GM18858 (cell line): ENCODE results near the gene GOLGA2.
"Not testable (repeated sequence)": the region's sequence is repeated elsewhere in the genome, so short reads cannot be mapped to it uniquely, and the experiment has no call there.

ENCODE experiments used
- ATAC-seq: cut with Tn5 transposase; IDR thresholded peaks from one replicate; pipeline ENCODE4 v1.9.1; 2021; ENCODE audit not compliant: unreplicated experiment

The GOLGA2 gene

DNA sequence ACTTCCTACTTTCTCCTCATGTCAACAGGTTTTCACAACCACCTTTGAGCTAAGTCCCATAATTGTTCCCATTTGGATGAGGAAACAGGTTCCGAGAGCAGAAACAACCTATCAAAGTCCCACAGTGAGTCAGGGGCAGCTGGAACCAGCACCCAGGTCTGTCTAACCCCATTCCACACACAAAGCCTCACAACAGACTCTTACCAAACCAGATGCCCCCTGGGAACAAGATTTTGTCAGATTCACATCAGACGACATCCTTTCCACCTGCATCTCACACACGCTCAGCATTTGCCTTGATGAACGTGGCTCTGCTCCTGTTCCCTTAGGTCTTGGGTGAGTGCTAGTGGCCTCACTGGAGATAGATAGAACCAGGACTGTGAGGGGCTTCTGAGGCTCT lies 17.3 kb upstream of the GOLGA2 start:
- ATAC-seq: no peak

DNA sequence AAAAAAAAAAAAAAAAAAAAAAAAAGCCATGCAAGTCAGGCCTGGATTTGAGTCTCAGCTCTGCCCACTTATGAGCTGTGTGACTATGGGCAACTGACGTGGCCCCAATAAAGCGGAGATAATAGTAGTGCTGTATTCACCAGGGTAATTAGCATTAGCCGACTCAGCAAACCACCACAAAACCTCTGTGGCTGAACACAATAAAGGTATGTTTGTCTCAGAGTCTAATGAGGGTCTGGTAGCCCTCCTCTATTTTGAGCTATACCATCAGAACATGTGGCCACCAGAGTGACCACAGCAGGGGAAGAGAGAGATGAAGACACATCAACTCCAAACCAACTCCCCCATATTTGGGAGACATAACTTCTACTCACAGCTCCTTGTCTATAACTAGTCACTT lies 16.2 kb upstream of the GOLGA2 start:
- ATAC-seq: no peak

DNA sequence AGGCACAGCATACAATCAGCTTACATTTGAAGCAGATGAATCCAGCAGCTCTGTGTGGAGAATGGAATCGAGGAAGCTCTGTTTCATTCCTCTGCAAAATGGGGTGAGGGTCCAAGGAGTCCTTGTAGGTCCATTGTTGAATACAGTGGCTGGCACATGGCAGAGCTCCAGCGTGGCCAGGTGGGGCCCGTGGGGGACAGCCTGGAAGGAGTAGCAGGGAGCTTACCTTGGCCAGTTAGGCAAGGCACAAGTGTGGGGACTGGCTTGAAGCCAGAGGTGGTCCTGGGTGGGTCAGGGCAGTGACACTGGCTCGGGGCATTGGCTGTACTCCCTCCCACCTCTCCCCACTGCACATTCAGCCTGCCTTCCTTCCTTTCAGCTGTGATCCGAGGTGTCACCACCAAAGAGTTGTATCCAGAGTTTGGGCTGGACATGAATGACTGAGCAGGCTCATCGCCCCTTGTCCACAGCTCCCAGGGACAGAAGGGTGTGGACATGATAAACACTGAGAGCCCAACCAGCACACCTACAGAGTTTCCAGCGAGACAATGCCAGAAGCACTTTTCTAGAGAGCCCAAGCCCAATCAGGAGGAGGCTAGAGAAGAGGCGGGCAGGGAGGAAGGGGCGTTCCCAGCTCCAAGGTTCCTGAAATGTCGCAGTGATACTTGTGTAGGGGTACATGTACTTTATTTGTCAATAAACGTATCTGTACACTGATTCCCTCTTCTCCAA lies 12.6 kb upstream of the GOLGA2 start:
- ATAC-seq: no peak

DNA sequence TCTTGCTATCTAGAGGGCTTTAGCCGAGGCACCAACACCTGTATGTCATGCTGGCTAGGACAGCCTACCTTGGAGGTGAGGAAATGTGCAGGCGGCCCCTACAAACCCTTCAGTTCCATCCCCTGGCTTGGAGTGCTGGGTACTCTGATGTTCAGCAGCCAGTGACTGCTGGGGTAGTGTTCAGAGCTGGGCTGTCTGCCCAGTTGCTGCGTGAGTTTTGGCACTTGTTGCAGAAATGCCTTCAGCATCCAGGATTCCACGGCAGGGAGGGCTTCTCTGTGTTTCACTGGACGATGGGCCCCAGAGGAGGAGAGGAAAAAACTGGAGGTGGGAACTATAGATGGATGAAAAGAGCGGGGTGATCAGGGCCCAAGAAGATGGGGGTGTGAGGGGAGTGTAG lies 10.6 kb upstream of the GOLGA2 start:
- ATAC-seq: no peak

DNA sequence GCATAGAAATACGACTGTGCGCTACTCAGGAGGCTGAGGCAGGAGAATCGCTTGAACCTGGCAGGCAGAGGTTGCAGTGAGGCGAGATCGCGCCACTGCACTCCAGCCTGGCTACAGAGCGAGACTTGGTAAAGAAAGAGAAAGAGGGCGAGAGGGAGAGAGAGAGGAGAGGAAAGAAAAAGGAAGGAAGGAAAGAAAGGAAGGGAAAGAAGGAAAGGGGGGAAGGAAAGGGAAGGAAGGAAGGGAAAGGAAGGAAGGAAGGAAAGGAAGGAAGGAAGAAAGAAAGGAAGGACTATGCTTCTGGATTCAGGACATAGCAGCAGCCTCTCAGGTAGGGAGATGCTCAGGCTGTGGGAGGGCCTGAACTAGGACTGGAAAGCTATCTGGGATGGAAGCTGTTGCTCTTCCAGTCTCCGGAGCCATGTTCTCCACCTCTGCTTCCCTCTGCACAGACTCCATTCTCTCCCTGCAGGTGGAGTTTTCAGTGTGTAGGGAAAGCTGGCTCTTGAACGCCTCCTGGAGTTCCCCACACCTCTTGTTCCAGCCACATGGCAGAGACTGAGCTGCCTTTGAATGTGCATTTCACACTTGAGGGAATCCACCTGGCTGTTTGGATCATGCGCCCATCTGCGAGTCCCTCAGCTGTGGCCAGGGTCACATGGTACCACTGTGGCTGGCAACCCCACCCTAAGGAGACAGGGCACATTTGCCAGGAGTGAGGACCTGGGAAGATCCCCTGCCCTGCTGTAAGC lies 9.4 kb upstream of the GOLGA2 start:
- no peak for ATAC-seq

DNA sequence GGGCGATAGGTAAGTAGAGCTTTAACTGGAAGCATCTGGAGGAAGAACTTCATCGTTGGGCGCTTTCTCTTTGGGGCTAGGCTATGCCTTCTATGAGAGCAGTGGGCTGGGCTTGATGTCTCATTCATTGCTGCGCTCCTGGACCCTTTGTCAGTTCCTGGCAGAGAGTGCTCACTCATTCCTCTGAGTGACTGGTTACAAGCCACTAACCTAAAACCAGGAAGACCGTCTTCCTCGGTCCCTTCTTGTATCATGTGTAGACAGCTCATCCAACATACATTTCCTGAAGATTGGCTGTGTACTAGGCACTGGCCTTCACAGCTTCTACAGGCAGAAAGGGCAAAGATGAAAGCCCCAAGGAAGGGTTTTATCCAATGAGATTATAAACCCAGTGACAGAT lies 6.7 kb upstream of the GOLGA2 start:
- ATAC-seq: no peak

DNA sequence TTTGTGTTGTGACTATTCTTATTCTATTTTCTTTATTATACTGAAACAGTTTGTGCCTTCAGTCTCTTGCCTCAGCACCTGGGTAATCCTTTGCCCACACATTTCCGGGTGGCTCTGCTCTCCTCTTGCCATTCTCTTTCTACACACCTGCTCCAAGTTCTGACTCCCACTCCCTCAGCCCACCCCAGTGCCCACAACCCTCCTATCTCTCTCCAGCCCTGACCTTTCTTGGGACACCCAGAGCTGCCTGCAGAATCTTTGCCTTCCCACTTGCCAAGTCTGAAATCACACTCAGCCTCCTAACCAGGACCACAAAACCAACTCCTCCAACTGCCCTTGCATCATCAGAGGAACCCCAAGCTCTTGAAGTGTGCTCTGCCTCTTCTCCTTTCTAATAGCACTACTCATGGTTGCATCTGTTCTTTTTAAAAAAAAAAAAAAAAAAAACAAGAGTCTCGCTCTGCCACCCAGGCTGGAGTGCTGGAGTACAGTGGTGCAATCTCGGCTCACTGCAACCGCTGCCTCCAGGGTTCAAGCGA lies 4.3 kb upstream of the GOLGA2 start:
- ATAC-seq: no peak

DNA sequence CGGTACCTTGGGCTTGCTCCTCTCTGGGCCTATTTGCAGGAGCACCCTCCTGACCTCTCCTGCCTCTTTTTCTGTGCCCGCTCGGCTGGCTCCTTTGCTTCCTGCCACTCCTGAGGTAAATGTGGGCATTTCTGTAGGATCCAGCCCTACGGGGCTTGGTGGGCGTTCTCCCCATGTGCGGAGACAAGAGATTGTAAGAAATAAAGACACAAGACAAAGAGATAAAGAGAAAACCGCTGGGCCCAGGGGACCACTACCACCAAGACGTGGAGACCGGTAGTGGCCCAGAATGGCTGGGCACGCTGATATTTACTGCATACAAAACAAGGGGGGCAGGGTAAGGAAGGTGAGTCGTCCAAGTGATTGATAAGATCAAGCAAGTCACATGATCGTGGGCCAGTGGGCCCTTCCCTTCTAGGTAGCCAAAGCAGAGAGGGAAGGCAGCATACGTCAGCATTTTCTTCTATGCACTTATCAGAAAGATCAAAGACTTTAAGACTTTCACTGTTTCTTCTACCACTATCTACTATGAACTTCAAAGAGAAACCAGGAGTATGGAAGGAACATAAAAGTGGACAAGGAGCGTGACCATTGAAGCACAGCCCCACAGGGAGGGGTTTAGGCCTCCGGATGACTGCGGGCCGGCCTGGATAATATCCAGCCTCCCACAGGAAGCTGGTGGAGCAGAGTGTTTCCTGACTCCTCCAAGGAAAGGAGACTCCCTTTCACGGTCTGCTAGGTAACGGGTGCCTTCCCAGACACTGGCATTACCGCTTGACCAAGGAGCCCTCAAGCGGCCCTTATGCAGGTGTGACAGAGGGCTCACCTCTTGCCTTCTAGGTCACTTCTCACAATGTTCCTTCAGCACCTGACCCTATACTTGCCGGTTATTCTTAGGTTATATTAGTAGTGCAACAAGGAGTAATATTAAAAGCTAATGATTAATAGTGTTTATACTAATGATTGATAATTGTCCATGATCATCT lies 3.6 kb upstream of the GOLGA2 start:
- ATAC-seq: not testable (repeated sequence)

DNA sequence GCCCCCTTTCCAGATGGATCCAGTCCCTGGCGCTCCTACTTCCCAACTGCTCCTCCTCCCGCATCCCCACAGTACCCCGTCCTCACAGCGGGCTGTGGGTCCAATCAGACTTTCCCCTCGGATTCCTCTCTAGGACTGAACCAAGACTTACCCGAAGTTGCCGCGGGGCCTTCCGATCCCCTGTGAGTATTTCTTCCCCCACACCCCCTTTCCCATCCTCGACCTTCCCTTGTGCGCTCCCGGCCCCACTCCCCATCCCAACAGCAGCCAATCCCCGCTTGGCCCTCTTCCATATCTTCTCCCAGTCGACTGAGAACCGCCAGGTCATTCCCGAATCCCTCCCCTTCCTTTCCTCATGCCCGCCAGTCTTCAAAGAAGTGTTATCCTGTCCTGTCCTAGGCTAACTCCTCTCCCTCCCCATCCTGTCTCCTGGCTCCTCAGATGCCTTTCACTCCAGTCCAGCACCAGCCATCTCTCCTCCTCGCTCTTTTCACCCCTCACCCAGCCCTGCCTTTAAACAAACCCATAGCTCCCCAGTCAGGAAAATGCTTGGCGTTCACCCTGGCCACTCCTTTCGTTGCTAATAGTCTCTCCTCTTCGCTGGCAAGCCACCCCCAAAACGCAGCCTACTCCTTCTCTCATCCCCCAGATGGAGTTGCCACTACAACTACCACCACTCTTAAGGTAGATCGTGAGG lies 915 bp upstream of the GOLGA2 start:
- ATAC-seq: no peak

DNA sequence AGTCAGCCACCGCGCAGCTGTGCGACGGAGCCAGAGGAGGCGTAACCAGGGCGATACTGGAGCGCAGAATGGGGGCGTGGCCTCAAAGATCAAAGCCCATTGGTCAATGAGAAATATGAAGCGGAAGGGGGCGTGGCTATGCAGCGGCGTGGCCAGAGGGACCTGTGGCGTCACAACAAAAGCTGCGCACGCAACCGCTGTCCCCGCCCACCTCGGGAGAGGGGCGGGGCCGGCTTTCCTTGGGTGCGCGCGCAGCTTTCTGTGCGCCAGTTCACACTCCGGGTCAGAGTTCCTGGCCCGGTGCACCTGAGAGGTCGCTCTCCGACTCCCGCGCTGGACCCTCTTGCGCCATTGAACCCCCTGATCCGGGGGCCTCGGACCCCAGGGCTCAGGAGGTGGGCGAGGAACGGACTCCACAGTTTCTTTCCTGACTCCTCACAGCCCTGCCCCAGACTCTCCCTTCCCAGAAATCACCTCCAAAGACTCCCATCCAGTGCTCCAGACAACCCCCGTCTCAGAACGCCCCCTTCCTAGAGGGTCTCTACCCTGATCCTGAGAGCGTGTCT lies 284 bp upstream of the GOLGA2 start, which contains the start of gene SWI5:
TSS of gene SWI5 (plus strand) at position 269 of the 566 bp plus-strand sequence.
- ATAC-seq: peak; percentile 89

DNA sequence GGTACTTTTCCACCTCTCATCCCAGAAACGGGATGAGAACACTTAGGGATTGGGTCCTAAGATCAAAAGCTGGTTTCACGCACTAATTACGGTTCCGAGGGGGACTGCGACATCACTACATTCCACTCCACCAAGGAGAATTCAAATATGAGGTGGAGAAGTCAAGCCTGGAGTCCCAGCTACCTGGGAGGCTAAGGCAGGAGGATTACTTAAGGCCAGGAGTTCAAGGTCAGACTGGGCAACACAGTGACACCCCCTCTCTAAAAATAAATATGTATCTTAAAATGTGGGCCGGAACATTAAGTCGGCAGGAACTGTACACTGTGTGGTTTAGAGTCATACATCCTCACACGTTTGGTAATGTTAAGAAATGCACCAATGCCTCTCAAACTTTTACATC lies 1.6 kb downstream of the GOLGA2 start:
- ATAC-seq: no peak

DNA sequence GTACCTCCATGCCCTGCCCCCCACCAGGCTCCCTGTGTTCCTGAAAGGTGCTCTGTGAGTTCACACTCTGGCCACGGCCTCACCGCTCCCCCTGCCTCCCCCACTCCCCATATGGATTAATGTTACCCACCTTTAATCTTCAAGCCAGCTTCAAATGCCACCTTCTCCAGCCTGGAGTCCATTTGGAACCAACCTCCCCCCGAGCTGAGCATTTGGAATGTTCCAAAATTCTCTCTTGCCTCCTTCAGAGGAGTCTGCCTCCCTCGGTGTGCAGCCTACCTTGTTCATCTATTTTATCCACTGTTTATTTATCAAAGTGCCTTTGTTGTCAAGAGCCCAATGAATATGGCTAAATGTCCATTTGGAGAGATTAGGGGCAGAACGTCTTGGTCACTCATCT lies 4.3 kb downstream of the GOLGA2 start:
- ATAC-seq: no peak

DNA sequence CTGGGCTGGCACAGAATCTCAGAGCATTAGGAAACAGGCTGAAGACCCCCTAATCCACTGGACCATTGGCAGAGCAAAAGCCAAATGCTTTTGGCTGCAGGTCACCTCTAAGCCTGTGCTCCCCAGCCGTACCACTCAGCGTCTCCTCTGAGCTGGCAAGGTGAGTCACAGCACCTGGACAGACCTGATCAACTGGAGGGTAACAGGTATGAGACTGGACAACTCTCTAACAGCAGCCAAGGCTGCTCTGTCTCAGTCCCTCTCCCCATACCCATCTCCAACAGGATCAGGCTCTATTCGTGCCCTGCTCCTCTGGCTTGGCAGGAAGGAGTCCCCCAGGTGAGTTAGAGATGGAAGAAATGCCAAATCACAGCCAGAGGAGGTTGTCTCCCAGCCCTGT lies 4.7 kb downstream of the GOLGA2 start:
- ATAC-seq: no peak

DNA sequence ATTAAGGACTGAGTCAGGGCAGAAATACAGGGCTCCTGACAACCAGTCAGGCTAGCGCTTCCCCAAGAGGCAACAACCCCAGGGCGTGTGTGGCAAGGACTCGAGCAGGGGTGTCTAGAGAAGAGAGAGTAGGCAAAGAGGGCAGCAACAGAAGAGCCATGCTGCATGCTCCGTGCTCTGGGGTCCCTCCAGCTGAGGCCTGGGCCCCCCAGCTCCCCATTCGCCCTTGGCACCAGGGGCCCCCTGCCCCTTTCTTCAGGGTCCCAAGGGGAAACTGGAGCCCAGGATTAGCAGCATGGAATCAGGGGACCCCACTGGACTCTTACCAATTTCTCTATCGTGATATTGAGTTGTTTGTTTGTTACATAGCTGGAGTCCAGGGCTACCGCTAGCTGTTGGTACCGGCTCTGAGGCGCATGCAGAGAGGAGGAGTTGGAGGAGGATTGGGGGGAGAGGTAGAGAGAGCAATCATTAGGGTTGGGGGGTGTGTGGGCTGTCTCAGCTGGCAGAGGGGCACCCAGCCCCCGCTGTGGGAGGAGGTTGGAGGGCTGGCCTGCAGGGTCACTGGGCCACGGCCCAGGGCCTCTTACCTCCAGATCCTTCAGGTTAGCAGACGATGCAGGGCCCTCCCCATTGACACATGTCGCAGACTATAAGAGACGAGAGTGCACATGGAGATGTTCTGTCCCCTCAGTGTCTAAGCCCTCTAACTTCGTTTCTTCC lies 8.8 kb downstream of the GOLGA2 start:
- no peak for ATAC-seq

DNA sequence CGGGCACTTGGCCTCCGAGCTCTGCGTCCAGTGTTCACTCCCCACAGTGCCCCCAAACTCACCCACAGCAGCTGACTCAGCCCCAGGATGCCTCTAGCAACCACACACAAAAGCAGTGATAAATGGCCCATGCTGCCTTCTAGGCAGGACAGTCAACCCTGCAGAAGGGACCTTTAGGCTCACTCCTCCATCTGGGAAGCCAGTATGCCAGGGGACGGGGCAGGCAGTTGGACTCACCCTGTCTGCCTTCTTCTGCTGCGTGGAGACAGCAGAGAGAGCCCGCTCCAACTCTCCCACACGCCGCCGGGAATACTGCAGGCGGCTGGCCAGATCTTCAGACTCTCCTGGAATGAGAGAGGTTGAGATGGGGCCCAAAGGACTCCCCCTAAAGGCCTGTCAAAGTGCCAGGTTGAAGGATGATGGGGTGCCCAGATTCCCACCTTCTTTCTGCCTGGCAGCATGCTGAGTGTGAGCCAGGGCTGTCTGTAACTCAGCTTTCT lies 10.4 kb downstream of the GOLGA2 start:
- no peak for ATAC-seq

DNA sequence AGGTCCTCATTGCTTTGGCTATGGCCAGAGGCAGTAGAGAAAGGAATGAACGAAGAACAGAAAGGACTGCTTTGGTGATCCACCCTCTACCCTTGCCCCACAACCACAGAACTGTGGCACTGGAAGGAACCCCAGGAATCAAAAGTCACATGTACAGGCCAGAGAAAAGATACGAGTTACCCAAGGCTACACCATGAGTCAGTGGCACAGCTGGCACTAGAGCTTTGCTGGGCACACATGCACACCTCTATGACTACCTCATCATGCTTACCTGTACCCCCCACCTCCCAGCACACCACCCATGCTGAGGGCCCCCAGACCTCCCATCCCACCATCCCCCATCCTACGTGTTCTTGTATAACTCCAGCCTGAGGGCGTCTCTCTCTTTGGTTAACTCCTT lies 13.1 kb downstream of the GOLGA2 start:
- no peak for ATAC-seq

DNA sequence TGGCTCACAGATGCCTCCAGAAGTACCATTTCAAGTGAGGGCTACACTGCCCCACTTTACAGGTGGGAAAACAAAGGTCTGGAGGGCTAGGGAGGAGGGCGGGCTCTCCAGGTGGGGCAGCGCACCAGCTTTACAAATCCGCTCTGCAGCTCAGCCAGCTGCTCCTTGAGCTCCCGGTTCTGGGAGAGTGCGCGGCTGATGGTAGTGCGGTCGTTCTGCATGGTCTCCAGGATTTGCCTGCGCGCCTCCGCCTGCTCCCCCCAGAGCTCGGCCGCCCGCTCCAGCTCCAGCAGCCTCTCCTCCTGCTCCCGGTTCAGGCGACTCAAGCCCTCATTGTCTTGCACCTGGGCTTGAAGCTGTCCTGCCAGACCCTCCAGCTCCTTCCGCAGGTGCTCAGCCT lies 15.5 kb downstream of the GOLGA2 start:
- ATAC-seq: no peak

DNA sequence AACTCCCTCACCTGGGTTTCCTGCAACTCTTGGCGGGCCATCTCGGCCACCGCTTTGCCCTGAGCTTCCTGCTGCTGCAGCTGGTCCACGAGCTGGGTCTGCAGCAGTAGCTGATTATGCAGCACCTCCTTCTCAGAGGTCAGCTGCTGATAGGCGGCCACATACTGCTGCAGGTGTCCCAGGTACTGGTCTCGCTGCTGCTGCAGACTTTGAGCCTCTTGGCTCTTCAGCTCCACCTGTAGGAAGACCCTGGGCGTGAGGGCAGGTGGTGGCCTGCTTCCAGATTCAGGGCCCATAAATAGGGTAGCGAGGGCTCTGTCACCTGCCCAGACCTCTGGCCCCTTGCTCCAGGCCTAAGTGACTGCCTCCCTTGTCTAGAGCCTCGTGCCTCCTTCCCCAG lies 16.7 kb downstream of the GOLGA2 start:
- ATAC-seq: no peak

DNA sequence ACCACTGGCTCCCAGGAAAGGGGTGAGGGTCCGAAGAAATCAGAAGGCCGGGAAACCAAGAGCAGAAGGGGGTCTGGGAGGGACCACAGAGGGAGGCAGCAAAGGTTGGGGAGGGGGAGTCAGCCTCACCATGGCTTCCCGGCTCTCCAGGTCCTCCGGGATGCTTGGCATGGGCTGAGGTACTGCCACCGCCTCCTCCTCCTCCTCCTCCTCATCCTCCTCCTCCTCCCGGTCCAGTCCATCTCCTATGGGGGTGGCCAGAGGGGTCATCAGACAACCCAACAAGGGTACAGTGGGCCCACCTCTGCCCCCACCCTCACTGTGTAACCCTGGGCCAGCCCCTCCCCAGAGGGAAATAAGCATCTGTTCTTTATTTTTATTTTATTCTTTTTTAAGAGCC lies 17.5 kb downstream of the GOLGA2 start:
- no peak for ATAC-seq
